BE2C (cell line): ENCODE data around the gene TEKT2.

Source experiments
- DNase-seq: peaks from one replicate; pipeline ENCODE4 v3.0.0-alpha.2; 2020
- H3K27me3 ChIP-seq: fragments of 250-450 bp; sonication (Bioruptor Pico); 2 replicates; pipeline ENCODE4 v1.5.1; 2020; ENCODE audit warnings: mild to moderate bottlenecking
- H3K36me3 ChIP-seq: fragments of 250-450 bp; sonication (Bioruptor Pico); 2 replicates; pipeline ENCODE4 v1.5.1; 2020; ENCODE audit warnings: mild to moderate bottlenecking
- H3K4me1 ChIP-seq: fragments of 250-450 bp; sonication (Bioruptor Pico); 2 replicates; pipeline ENCODE4 v1.5.1; 2020
- H3K4me3 ChIP-seq: 2 replicates; pipeline ENCODE4 v1.5.1; 2011; ENCODE audit warnings: low read depth, low read length
- H3K9me3 ChIP-seq: fragments of 250-450 bp; sonication (Bioruptor Pico); 2 replicates; pipeline ENCODE4 v1.5.1; 2020
- TF ChIP-seq, protein P1 (sequence below): IDR thresholded peaks from 2 replicates; pipeline ENCODE4 v1.5.1; 2012; ENCODE audit warnings: mild to moderate bottlenecking, low read depth, low read length

The TEKT2 gene

DNA sequence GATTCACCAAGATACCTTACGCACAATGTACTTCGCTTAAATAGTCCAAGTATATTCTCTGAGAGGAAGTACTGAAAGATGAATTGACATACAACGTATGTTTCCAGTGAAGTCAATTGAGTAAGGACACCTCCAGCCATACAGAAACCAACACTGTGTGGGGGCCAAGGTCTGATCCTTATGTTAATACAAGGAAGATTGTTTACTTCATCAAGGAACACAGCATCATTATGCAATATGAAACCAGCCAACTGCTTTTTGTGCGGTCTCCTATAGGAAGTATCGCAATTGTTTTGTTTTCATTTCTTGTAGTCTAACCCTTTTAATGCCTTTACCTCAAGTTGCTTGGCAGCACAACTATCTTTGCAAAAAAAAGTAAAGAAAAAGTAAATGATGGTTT lies 28.2 kb upstream of the TEKT2 start:
- no peaks in the 10 kb centered on the region for H3K9me3 ChIP-seq

DNA sequence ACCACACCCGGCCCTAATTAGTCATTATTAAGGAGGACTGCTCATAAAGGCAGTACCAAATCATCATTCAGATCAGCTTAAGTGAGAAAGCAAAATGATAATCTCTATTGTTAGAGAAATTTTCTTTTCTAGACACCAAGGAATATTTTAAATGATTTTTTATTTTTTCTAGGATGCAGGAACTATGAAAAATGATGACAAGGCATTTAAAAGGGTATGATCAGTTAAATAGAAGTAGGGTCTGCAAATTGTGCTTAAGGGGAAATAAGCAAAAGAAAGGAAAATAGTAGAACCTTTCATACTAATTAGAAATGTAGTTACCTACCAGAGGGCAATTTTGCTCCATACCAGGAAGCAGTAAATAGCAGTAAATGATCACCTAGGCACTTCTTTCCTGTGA lies 21.6 kb upstream of the TEKT2 start:
- DNase-seq, result no peak
- H3K9me3 ChIP-seq, result no peaks in the 10 kb centered on the region
- H3K27me3 ChIP-seq, result no peaks in the 10 kb centered on the region
- H3K36me3 ChIP-seq, result no peaks in the 10 kb centered on the region
- TF ChIP-seq, protein P1, sequence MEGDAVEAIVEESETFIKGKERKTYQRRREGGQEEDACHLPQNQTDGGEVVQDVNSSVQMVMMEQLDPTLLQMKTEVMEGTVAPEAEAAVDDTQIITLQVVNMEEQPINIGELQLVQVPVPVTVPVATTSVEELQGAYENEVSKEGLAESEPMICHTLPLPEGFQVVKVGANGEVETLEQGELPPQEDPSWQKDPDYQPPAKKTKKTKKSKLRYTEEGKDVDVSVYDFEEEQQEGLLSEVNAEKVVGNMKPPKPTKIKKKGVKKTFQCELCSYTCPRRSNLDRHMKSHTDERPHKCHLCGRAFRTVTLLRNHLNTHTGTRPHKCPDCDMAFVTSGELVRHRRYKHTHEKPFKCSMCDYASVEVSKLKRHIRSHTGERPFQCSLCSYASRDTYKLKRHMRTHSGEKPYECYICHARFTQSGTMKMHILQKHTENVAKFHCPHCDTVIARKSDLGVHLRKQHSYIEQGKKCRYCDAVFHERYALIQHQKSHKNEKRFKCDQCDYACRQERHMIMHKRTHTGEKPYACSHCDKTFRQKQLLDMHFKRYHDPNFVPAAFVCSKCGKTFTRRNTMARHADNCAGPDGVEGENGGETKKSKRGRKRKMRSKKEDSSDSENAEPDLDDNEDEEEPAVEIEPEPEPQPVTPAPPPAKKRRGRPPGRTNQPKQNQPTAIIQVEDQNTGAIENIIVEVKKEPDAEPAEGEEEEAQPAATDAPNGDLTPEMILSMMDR, result no peak
- H3K4me1 ChIP-seq, result no peaks in the 10 kb centered on the region
- H3K4me3 ChIP-seq, result no peak overlapping the region

More for the DNA sequence above, 28.2 kb upstream of the TEKT2 start:
- TF ChIP-seq, protein P1, result no peak
- no peak for DNase-seq
- H3K36me3 ChIP-seq, result no peaks in the 10 kb centered on the region
- no peaks in the 10 kb centered on the region for H3K4me1 ChIP-seq
- no peaks in the 10 kb centered on the region for H3K27me3 ChIP-seq
- no peak overlapping the region for H3K4me3 ChIP-seq

DNA sequence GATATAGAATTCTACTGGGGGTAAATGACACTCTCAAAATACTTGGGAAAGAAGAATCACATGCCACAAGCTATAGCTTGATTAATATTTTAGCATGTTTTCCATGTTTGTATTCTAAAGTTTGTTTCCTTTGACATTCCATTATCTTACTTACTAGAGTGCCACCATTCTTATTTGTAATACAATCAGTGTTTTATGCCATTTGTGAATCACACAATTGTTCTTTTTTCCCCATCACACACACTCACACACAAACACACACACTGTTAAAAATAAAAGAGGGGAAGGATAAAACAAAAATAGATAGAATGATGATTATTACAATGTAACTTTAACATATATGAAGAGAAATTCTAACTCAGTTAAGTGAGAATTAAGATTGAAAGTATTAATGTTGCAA lies 16.0 kb upstream of the TEKT2 start:
- Histone ChIP-seq H3K4me1 (no peaks in the 10 kb centered on the region), H3K27me3 (no peaks in the 10 kb centered on the region), H3K4me3 (no peak overlapping the region), H3K36me3 (no peaks in the 10 kb centered on the region), H3K9me3 (no peaks in the 10 kb centered on the region)
- DNase-seq, result no peak
- TF ChIP-seq, protein P1, result no peak

DNA sequence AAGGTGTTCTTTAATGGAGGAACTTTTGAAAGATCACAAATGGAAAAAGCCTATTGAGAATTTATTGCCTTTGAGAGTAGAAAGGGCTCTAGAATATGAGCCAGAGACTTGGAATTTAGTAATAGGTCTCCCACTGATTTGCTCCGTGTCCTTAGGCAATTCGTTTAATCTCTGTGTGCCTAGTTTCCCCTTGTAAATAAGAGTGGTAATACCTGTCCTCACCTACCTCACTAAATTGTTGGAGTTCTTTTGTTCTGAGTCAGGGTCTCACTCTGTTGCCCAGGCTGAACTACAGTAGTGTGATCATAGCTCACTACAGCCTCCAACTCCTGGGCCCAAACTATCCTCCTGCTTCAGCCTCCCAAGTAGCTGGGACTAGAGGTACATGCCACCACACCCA lies 15.0 kb upstream of the TEKT2 start:
- Histone ChIP-seq H3K9me3 (no peaks in the 10 kb centered on the region), H3K36me3 (no peaks in the 10 kb centered on the region), H3K27me3 (no peaks in the 10 kb centered on the region), H3K4me1 (no peaks in the 10 kb centered on the region), H3K4me3 (no peak overlapping the region)
- TF ChIP-seq, protein P1, result no peak
- DNase-seq, result no peak

DNA sequence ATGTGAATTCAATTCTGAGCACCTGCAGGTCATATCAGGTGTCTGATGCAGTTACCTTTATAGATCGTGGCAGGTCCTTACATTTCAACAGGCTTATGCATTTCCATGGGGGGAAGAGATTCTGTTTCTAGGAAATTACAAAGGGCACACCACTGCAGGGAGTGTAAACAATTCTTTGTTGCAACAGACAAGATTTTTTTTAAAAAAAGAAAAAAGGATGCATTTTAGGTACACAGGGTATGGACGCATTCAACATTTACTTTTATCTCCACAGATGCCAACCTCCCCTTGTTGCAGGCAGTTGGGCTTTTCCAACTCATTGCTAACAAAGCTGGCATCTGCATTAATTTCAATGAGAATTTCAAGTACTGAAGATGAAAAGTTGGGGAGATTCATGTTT lies 13.5 kb upstream of the TEKT2 start:
- Histone ChIP-seq H3K36me3 (no peaks in the 10 kb centered on the region), H3K4me1 (no peaks in the 10 kb centered on the region), H3K9me3 (no peaks in the 10 kb centered on the region), H3K27me3 (no peaks in the 10 kb centered on the region), H3K4me3 (no peak overlapping the region)
- DNase-seq, result no peak
- TF ChIP-seq, protein P1, result no peak

DNA sequence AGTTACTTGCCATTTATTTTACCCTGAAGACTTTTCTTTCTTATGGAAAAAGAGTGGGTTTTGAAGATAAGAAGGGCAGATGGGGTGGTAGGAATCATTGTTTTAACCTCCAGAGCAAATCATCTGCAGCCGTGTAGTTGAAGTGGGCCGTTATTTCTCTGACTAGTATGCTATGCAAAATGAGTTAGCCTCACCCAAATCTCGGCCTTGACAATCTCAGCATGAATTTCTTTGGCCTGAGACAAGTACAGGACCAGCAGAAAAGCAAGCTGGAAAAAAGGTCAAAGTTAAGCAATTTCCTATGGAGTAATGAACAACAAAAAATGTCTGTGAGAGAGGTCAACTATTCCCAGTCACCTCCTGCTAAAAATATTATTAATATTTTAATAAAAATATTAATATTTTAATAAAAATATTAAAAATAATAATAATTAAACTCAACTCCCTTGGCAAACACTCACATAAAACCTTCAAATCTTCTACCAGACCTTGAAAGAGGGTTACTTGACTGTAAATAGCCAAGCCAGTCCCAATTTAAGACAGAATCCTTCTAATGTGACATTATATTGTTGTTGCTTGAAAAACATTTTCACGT lies 6.8 kb upstream of the TEKT2 start:
- no peak for DNase-seq
- Histone ChIP-seq H3K27me3 (no peaks in the 10 kb centered on the region), H3K9me3 (no peaks in the 10 kb centered on the region), H3K4me1 (no peaks in the 10 kb centered on the region), H3K36me3 (no peaks in the 10 kb centered on the region), H3K4me3 (no peak overlapping the region)
- TF ChIP-seq, protein P1, result no peak
